Panc1 (cell line): Measurements from ENCODE around the gene ARFGEF2. TPM values are rescaled to one million over a fixed set of nuclear protein-coding genes. Genes with fewer than 3 reads are reported as not detected.
A peak's percentile ranks its signal among the peaks of the same experiment; 100 is the strongest.
"Not testable (repeated sequence)": the region's sequence is repeated elsewhere in the genome, so short reads cannot be mapped to it uniquely, and the experiment has no call there.

Experiments used
- ATAC-seq: fragments of 200-7000 bp; cut with Tn5 transposase; 2 replicates; pipeline ENCODE4 v1.9.1; 2020; ENCODE audit warnings: mild to moderate bottlenecking, moderate library complexity
- BruUV-seq: library from RNA; stranded (reverse); fragments of 400-500 nt; replicated peaks from 2 replicates; lab custom pipeline; 2021; lab: Mats Ljungman, UMichigan
- CTCF ChIA-PET: fragments of 300-600 bp; sonication (Branson Sonifier 250); formaldehyde crosslinking; loops from one replicate; lab custom pipeline; 2022; ENCODE audit warnings: antibody characterized with exemption; lab: Charles Lee
- POLR2A ChIA-PET: fragments of 300-600 bp; sonication (Branson Sonifier 250); formaldehyde crosslinking; loops from one replicate; lab custom pipeline; 2022; ENCODE audit warnings: antibody characterized with exemption; lab: Charles Lee
- DNase-seq: peaks from one replicate; pipeline ENCODE4 v3.0.0-alpha.2; 2010; ENCODE audit warnings: low read depth, low spot score
- H3K27ac ChIP-seq: 2 replicates; pipeline ENCODE4 v1.5.1; 2011; ENCODE audit warnings: mild to moderate bottlenecking, low read length, inconsistent platforms
- H3K27me3 ChIP-seq: fragments of 200-500 bp; sonication (Bioruptor generic); 2 replicates; pipeline ENCODE4 v1.6.0; 2014; ENCODE audit warnings: low read length, inconsistent platforms; ENCODE audit not compliant: control insufficient read depth, insufficient read depth
- H3K36me3 ChIP-seq: fragments of 200-500 bp; sonication (Bioruptor generic); 2 replicates; pipeline ENCODE4 v1.5.1; 2014; ENCODE audit warnings: inconsistent platforms, mild to moderate bottlenecking, low read length, moderate library complexity; ENCODE audit not compliant: control insufficient read depth, insufficient read depth
- H3K4me1 ChIP-seq: 2 replicates; pipeline ENCODE4 v1.5.1; 2011; ENCODE audit warnings: inconsistent platforms, mild to moderate bottlenecking, low read length, moderate library complexity; ENCODE audit not compliant: control insufficient read depth, insufficient read depth
- H3K4me3 ChIP-seq, 2 experiments: 2 replicates each; pipeline ENCODE4 v1.5.1; 2011 to 2012; ENCODE audit warnings: low read depth in 2 of 2, low read length in 2 of 2, mild to moderate bottlenecking in 2 of 2, inconsistent platforms in 1 of 2, moderate library complexity in 1 of 2
- H3K9me3 ChIP-seq: fragments of 200-500 bp; sonication (Bioruptor generic); 2 replicates; pipeline ENCODE4 v1.5.1; 2014; ENCODE audit warnings: low read depth, mild to moderate bottlenecking, inconsistent platforms, low read length, moderate library complexity; ENCODE audit not compliant: control insufficient read depth, insufficient read depth
- POLR2AphosphoS5 ChIP-seq: IDR thresholded peaks from 2 replicates; pipeline ENCODE4 v1.6.1; 2012; ENCODE audit warnings: mild to moderate bottlenecking, low read depth, low read length, moderate library complexity
- SIN3A ChIP-seq: IDR thresholded peaks from 2 replicates; pipeline ENCODE4 v1.6.1; 2012; ENCODE audit warnings: low read depth, mild to moderate bottlenecking, low read length, moderate library complexity, borderline replicate concordance; ENCODE audit not compliant: insufficient read depth
- TCF7L2 ChIP-seq: IDR thresholded peaks from 2 replicates; pipeline ENCODE4 v1.6.1; 2011; ENCODE audit warnings: mild to moderate bottlenecking, low read depth, low read length, inconsistent platforms
- in situ Hi-C: cut with HindIII; loops from 2 replicates; pipeline ENCODE4 v1.10.0; 2016; ENCODE audit warnings: low sequenced_read_pairs, low pct_unique_long_range_greater_than_20kb
- intact Hi-C: fragments of 100-400 bp; cut with micrococcal nuclease; formaldehyde crosslinking; loops from one replicate; pipeline ENCODE4 v1.10.0; 2022; ENCODE audit not compliant: unreplicated experiment
- total RNA-seq: library from RNA; stranded (reverse); gene quantifications from one replicate; pipeline ENCODE4 v1.2.1, GENCODE V29; 2021; ENCODE audit not compliant: unreplicated experiment
- TF ChIP-seq, protein P1 (sequence below), 2 experiments: IDR thresholded peaks; 2 replicates each; pipeline ENCODE4 v1.6.1; 2011 to 2012; ENCODE audit warnings: low read depth in 2 of 2, control low read depth in 1 of 2, low read length in 1 of 2, mild to moderate bottlenecking in 1 of 2, moderate library complexity in 1 of 2; ENCODE audit not compliant: insufficient read depth in 1 of 2
- TF ChIP-seq, protein P2 (sequence below): fragments of 450-650 bp; IDR thresholded peaks from 2 replicates; pipeline ENCODE4 v1.5.1; 2017; ENCODE audit warnings: mild to moderate bottlenecking

ARFGEF2 gene
- total RNA-seq, 1 experiment from 2014 or later, result 36.6 TPM

DNA sequence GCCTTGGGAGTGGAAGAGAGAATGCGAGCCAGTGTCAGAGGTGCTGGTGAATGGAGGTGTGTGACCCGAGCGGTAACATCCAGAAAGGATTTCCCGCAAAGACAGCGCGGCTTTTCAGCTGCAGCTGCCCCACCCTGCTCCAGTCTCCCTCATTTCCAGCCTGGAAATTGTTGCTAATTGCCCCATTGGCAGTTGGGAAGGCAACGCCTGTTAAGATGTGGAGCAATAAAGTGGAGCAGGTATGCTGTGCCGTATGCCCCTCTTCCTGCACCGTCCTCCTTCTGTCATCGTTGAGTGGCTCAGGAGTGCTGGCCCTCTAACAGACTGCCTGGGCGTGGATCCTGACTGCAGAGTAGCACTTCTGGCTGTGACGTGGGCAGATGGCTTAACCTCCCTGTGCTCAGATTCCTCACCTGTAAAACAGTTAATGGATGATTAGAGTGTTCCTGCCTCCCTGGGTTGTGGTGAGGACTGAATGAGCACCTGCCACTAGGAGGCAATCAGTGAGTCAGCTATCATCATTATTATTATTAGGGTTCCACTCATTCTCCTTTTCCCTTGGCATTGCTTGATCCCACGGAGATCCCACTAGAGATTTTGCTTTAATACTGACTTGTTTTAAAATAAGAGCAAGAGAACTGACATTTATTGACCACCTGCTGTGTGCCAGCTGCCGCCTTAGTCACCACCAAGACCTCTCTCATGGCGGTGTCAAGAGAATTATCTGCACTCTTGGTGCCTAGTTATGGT, 11.7 kb downstream of the ARFGEF2 start:
- intact Hi-C loops (no loop called here), in situ Hi-C loops (no loop called here)
- H3K9me3 ChIP-seq, result no peaks in the 10 kb centered on the region
- TF ChIP-seq SIN3A (no peak), POLR2AphosphoS5 (no peak), TCF7L2 (no peak)
- TF ChIP-seq, protein P1, sequence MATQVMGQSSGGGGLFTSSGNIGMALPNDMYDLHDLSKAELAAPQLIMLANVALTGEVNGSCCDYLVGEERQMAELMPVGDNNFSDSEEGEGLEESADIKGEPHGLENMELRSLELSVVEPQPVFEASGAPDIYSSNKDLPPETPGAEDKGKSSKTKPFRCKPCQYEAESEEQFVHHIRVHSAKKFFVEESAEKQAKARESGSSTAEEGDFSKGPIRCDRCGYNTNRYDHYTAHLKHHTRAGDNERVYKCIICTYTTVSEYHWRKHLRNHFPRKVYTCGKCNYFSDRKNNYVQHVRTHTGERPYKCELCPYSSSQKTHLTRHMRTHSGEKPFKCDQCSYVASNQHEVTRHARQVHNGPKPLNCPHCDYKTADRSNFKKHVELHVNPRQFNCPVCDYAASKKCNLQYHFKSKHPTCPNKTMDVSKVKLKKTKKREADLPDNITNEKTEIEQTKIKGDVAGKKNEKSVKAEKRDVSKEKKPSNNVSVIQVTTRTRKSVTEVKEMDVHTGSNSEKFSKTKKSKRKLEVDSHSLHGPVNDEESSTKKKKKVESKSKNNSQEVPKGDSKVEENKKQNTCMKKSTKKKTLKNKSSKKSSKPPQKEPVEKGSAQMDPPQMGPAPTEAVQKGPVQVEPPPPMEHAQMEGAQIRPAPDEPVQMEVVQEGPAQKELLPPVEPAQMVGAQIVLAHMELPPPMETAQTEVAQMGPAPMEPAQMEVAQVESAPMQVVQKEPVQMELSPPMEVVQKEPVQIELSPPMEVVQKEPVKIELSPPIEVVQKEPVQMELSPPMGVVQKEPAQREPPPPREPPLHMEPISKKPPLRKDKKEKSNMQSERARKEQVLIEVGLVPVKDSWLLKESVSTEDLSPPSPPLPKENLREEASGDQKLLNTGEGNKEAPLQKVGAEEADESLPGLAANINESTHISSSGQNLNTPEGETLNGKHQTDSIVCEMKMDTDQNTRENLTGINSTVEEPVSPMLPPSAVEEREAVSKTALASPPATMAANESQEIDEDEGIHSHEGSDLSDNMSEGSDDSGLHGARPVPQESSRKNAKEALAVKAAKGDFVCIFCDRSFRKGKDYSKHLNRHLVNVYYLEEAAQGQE (IDR thresholded peaks at IDR 0.05; ENCODE audit: insufficient read depth in 1 of 2, low read depth in 2 of 2, low read length in 1 of 2), result no peak
- TF ChIP-seq, protein P2, sequence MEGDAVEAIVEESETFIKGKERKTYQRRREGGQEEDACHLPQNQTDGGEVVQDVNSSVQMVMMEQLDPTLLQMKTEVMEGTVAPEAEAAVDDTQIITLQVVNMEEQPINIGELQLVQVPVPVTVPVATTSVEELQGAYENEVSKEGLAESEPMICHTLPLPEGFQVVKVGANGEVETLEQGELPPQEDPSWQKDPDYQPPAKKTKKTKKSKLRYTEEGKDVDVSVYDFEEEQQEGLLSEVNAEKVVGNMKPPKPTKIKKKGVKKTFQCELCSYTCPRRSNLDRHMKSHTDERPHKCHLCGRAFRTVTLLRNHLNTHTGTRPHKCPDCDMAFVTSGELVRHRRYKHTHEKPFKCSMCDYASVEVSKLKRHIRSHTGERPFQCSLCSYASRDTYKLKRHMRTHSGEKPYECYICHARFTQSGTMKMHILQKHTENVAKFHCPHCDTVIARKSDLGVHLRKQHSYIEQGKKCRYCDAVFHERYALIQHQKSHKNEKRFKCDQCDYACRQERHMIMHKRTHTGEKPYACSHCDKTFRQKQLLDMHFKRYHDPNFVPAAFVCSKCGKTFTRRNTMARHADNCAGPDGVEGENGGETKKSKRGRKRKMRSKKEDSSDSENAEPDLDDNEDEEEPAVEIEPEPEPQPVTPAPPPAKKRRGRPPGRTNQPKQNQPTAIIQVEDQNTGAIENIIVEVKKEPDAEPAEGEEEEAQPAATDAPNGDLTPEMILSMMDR, result no peak
- no peak overlapping the region for H3K27ac ChIP-seq
- no TSS peak for BruUV-seq
- H3K27me3 ChIP-seq, result no peaks in the 10 kb centered on the region
- DNase-seq, result no peak
- H3K4me1 ChIP-seq, result no peaks in the 10 kb centered on the region
- POLR2A ChIA-PET, result no interaction called here
- CTCF ChIA-PET, result no interaction called here
- peak; percentile 66; the same call in 1 of the 2 replicates for ATAC-seq
- no peaks in the 10 kb centered on the region for H3K36me3 ChIP-seq
- no peak overlapping the region for H3K4me3 ChIP-seq

DNA sequence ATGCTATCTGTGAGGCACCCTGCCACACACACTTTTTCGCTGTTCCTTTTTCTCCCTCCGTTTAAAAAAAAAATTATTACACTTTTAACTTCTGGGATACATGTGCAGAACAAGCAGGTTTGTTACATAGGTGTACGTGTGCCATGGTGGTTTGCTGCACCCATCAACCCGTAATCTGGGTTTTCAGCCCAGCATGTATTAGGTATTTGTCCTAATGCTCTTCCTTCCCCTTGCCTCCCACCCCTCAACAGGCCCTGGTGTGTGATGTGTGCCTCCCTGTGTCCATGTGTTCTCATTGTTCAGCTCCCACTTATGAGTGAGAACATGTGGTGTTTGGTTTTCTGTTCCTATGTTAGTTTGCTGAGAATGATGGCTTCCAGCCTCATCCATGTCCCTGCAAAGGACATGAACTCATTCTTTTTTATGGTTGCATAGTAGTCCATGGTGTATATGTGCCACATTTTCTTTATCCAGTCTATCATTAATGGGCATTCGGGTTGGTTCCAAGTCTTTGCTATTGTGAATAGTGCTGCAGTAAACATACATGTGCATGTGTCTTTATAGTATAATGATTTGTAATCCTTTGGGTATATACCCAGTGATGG, 12.9 kb downstream of the ARFGEF2 start:
- CTCF ChIA-PET, H3K4me3 ChIP-seq, POLR2A ChIA-PET, intact Hi-C loops, ATAC-seq, H3K4me1 ChIP-seq, H3K9me3 ChIP-seq, H3K36me3 ChIP-seq, H3K27ac ChIP-seq, BruUV-seq, H3K27me3 ChIP-seq, DNase-seq, in situ Hi-C loops: not testable (repeated sequence)

DNA sequence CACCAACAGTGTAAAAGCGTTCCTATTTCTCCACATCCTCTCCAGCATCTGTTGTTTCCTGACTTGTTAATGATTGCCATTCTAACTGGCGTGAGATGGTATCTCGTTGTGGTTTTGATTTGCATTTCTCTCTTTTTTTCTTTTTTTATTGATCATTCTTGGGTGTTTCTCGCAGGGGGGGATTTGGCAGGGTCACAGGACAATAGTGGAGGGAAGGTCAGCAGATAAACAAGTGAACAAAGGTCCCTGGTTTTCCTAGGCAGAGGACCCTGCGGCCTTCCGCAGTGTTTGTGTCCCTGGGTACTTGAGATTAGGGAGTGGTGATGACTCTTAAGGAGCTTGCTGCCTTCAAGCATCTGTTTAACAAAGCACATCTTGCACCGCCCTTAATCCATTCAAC, 13.5 kb downstream of the ARFGEF2 start:
- H3K9me3 ChIP-seq, POLR2A ChIA-PET, H3K27me3 ChIP-seq, H3K4me3 ChIP-seq, H3K4me1 ChIP-seq, in situ Hi-C loops, H3K27ac ChIP-seq, H3K36me3 ChIP-seq, DNase-seq, BruUV-seq, ATAC-seq, intact Hi-C loops, CTCF ChIA-PET: not testable (repeated sequence)

DNA sequence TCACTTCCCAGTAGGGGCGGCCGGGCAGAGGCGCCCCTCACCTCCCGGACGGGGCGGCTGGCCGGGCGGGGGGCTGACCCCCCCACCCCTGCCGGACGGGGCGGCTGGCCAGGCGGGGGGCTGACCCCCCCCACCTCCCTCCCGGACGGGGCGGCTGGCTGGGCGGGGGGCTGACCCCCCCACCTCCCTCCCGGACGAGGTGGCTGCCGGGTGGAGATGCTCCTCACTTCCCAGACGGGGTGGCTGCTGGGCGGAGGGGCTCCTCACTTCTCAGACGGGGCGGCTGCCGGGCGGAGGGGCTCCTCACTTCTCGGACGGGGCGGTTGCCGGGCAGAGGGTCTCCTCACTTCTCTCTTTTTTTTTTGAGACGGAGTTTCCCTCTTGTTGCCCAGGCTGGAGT, 14.7 kb downstream of the ARFGEF2 start:
- in situ Hi-C loops, H3K27ac ChIP-seq, H3K4me3 ChIP-seq, CTCF ChIA-PET, H3K27me3 ChIP-seq, H3K36me3 ChIP-seq, H3K4me1 ChIP-seq, ATAC-seq, DNase-seq, H3K9me3 ChIP-seq, intact Hi-C loops, BruUV-seq: not testable (repeated sequence)
- POLR2A ChIA-PET, result interaction anchor here (0.7 kb wide), 1 partner anchor 10 kb away, joined by 3 read pairs; no protein-coding TSS in a partner anchor
